SK-N-MC (cell line): ENCODE results near the gene RUNX1.

ENCODE experiments used
- EZH2 ChIP-seq: fragments of 200-600 bp; sonication (generic); IDR thresholded peaks from one replicate; pipeline ENCODE4 v1.6.1; 2017; ENCODE audit warnings: antibody characterized with exemption
- POLR2AphosphoS5 ChIP-seq: IDR thresholded peaks from 2 replicates; pipeline ENCODE4 v1.6.1; 2012; ENCODE audit warnings: mild to moderate bottlenecking, low read depth, low read length, borderline replicate concordance

GRCh38 chr21:35097525-35097924 lies 48.4 kb upstream of the RUNX1 start:
- no peak for TF ChIP-seq POLR2AphosphoS5
- TF ChIP-seq EZH2 = no peak
